8988T (cell line): ENCODE results near the gene SLC10A4.

Experiments
- DNase-seq: peaks from one replicate; pipeline ENCODE4 v3.0.0; 2011

The SLC10A4 gene

DNA sequence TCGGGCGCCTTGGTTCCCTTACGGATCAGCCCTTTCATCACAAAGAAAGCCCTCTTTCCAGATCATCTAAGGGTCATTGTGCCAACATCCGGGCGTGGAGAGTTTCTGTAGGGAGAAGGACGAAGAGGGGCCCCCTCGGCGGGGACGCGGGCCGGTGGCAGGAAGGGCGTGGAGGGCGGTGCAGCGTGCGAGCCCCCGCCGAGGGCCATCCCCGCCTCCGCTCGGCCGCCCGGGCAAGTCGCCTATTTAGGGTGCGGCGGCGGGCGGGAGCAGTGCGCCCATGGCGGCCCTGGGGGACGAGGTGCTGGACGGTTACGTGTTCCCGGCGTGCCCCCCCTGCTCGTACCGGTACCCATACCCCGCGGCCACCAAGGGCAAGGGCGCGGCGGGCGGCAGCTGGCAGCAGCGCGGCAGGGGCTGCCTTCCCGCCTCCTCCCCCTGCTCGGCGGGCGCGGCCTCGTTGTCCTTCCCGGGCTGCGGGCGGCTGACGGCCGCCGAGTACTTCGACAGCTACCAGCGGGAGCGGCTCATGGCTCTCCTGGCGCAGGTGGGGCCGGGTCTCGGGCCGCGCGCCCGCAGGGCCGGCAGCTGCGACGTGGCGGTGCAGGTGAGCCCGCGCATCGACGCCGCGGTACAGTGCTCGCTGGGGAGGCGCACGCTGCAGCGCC, 7.0 kb downstream of the SLC10A4 start, which contains the start of gene ZAR1:
TSS of gene ZAR1 (plus strand) at position 241 of the 668 bp plus-strand sequence. CDS start at position 281, 40 bp downstream.
- DNase-seq = no peak

GRCh38 chr4:48490680-48491513, 7.8 kb downstream of the SLC10A4 start:
- no peak for DNase-seq

GRCh38 chr4:48491514-48492176, 8.5 kb downstream of the SLC10A4 start:
- DNase-seq = no peak

DNA sequence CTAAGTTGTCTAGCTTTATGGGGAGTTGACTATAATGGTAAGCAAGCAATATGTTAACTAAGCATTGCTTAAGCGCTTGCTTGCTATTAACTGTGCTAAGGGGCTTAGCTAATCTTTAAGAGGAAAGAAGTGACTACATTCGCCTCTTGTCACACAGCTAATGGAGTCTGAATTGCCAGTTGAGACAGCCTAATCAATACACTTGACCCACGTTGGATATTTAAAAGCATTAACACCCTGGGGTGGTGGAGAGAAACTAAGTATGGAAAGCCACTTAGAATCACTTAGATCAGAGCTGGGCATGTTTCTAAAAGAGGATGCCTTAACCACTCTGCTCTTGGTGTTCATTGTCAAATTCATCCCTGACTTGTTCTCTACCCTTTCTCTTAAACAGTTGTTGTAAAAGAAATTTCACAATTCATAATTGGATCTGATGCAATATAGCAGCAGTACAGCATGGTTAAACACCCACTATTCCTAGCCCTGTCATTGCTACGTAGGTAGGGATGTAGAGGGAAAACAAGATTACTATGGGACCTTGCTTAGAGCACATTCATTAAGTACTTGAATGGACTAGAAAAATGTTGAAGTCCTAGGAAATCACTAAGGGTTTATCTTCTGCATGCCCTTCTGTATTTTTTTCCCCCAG, 10.4 kb downstream of the SLC10A4 start:
- DNase-seq = no peak

DNA sequence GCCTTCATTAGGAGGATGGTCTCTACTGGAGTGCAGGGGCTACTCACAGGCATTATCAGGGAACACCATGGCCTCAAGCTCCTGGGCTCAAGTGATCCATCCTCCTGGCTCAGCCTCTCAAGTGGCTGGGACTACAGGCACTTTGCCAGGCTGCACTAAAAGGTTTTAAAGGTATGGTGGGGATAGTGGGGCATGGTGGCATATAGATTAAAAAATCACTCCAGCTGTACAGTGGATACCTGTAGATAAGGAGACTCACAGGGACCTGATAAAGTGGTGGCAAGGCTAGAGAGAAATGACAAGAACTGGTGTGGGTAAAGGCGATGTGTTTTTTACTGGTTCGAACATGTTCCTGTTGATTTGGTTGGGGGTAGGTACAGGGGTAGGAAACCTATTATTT, 12.8 kb downstream of the SLC10A4 start:
- DNase-seq = no peak

DNA sequence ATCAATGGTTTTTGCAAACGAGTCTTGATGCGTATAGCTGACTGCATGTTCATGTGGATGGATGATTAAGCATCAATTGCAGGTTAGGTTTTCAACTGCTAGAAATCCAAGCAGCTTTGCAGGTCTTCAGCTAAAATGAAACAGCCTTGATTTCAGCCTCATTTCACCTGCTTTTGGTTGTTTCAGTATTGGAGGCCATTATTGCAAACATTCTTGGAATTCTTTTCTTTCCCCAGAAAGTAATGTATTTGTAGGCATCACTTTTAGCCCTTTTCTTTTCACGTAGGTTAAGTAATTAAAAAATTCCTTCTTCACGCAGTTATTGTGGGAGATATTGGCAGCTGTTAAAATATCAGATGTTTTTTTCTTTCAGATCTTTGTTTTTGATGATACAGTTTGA, 15.8 kb downstream of the SLC10A4 start:
- no peak for DNase-seq

DNA sequence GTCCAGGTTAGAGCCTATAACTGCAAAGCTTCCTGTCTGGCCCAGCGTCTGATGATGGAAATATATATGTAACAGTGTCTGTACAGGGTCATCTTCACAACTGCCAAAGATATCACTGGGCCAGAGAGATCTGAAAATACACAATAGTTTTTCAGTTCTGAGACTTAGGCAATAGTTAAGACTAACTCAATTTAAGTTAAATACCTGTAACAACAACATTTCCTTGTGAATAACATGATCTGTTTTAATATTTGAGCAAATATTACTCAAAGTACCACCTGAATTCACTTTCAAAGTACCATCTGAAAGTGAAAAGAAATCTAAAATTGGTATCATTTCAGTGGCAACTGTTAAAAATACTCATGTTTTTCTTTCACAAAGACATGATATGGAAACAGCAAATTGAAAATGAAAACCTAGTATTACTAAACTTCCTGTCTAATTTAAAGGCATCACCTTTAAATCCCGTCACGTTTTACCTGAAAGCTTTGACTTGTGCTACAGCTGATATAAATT, 16.5 kb downstream of the SLC10A4 start:
- no peak for DNase-seq

DNA sequence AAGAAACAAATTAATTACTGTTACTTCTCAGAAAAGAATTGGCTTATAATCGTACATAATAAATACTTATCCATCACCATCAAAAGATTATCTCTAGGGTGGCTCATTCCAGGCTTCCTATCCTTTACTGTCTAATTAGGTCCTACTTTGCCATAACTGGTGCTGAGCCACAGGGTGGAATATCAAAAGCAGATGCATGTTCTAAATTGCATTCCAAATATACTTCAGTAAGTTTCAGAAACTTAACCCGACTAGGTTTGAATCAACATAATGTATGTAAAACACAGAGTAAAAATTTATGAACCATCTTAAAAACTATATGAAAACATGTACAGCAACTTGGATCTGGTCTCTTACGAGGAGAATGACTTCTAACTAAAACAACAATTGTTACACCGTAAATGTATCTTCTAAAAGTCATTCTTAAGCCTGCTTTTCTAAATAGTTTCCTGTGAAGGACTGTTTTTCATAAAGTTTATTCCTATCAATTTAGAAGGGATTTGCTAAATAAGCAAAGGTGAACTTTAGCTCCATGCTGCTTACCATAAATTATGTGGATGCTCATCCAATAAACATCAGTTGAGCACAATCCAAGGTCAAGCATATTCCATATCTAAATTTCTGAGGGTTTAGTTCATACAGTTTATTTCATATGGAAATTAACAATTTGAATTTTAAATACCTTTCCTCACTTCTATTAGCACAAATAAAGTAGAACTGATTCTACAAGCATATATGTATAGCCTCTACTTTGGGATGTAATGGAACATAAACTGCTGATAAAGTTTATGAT, 20.3 kb downstream of the SLC10A4 start:
- no peak for DNase-seq

DNA sequence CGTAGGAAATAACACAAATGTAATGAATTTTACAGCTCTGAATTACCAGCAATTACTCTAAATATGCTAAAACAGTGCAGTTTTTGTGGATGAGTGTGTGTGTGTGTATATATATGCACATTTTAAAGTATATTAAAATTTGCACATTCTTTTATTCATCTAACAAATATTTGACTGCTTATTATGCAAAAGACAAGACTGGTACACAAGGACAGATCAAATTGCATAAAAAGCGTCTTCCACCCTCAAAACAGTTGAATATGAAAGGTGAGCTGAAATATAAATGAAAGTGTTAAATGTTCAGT, 20.8 kb downstream of the SLC10A4 start:
- no peak for DNase-seq

- no peak for DNase-seq
Measured at GRCh38 chr4:48504352-48504751, 21.2 kb downstream of the SLC10A4 start.

- no peak for DNase-seq
Measured at GRCh38 chr4:48506716-48507115, 23.6 kb downstream of the SLC10A4 start.

DNA sequence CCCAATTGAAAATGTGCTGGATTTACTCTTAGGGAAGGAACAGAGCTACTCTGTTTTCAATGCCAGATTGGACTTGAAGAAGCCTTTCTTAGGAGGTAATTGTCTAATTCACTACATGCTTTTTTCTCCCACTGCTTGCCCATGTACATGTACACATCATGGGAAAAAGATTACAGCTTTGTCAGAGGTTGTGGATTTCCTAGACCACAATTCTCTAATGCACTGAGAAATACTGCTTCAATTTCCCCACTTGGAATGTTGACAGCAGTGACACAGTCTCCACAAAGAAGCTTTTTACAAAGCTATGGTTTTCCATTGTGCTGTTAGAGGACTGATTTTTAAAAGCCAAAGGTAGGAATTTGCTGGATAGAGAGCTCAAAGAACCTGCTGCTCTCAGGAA, 26.4 kb downstream of the SLC10A4 start:
- DNase-seq = no peak

GRCh38 chr4:48518143-48518542, 35.0 kb downstream of the SLC10A4 start:
- no peak for DNase-seq

DNA sequence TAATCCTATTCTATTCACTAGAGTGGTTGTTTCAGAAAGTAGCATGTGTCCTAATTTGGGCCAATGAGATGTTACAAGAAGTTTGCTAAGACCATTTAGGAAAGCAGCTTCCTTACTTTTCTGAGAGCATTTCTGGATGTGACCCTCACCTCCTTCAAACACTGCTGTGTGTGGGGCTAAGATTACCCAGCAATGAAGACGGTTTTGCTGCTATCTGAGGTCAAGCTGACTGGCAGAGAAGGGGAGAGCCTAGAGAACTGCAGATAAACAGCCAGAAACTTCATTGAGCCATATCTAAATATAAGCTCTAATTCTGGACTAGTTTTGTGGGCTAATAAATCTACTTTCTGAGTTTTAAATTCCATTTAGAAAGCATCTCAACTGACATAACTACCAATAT, 43.3 kb downstream of the SLC10A4 start:
- DNase-seq = no peak

DNA sequence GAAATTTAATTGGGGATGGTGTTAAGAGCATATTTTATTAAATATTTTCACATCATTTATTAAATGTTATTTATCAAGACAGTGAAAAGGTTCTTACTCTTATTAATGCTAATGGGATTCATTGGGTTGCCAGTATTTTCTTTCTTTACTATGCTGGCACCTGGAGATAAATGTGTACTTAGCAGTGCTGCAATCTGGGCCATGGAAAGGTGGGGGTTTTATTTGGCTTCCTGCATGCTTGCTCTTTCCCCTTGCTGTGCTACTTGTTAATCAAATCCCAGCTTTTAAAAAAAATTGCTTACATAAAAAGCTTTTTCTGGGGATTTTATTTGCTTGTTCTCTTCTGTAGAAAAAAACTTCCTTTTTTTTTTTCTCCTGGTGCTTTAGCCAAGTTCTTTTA, 55.2 kb downstream of the SLC10A4 start:
- DNase-seq = no peak
